HG03097 (cell line): ENCODE measurements around the gene CTRB2.
"Not testable (repeated sequence)": the region's sequence is repeated elsewhere in the genome, so short reads cannot be mapped to it uniquely, and the experiment has no call there.

ENCODE experiments used
- ATAC-seq: cut with Tn5 transposase; IDR thresholded peaks from one replicate; pipeline ENCODE4 v1.9.1; 2021; ENCODE audit not compliant: unreplicated experiment, low FRiP score

CTRB2 gene

DNA sequence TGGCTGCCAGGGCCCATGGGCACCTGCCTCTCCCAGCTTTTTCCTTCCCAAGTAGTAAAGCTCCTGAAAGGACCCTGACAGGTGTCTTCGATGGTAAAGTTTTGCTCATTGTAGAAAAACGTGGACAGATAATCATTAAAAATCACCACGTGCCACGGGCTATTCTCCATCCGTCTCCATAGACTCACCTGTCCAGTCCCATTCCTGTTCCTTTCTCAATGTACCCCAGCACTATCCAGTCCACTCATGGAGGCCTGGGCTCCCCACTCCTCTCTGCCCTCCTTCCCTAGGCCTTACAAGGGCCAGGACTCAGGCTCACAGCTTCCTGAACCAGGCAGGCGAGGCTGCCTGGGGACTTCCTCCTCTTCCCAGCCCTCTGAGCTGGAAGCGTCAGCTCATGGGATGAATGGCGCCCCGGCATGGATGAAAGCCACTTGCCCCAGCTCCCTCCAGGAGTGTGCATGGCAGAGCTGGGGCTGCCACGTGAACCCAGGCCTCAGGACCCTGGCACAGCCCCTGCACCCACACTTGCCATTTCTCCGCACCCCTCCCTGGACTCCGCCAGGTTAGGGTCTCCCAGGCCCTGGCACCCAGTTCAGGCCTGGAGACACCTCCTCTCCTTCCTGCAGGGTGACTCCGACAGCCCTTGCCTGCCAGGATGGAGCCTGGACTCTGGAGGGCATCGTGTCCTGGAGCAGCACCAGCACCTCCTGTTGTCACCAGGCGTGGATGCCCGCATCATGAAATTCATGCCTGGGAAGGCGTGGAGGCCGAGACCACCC lies 20.6 kb upstream of the CTRB2 start:
- no peak for ATAC-seq

DNA sequence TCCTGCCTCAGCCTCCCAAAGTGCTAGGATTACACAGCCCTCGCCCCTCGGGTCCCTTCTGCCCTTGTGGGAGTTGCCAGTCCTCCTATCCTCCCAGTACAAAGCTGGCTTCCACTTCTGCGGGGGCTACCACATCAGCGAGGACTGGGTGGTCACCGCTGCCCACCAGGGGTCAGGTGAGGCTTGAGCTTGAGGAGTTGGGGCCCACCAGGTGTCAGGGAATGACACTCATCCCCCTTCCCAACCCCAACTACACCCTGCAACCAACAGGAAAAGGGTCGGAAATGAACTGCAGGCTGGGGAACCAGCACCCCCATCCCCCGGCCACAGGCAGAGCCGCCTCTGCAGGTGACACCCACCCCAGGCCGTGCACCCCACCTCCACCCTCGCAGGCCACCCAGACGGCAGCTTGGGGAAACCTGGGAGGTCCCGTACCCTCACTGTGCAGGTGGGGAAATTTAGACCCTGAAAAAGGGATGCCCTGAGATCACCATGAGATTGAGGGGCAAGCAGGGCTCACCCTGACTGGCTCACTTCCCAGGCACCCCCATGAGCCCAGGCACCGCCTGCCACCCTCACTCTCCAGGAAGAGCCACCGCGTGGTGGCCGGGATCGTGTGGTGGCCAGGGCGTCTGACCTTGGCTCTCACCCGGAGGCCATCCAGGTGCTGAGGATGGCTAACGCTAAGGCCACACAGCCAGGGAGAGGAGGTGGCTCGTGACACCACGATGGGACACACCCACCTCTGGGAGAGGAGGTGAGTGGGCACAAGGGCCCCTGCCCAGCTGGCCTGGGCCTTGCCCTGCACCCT lies 19.8 kb upstream of the CTRB2 start:
- ATAC-seq: no peak

DNA sequence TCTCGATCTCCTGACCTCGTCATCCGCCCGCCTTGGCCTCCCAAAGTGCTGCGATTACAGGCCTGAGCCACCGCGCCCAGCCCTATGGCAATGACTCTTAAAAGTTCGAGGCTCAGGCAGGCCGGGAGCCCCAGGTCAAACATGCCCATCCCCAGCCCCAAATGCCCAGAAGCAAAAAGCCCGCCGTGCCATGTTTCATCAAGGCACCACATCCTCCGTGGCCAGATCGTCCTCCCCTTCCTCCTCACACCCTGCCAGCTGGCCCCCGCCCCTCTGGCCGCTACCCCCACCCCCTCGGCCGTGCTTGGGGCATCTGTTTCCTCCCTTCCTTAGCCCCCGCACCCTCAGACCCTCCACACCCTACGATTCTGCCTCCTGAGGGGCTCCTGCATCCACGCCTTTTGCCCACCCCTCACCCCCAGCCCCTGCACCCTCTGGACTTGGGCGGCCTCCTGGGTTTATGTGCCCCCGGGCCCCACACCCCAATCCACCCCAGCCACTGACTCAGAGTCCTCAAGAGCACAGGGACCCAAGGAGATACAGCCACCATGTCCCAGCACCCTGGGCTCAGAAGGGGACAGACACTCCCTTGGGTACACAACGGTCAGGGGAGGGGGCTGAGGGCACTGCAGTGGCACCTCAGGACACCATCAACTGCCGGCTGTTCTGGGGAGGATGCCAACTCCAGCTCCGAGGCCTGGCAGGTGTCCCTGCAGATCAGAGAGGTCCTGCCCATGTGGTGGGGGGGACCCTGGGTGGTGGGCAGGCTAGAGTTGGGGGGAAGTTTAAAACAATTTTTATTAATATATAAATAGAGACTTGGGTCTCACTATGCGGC lies 18.9 kb upstream of the CTRB2 start:
- ATAC-seq: no peak

DNA sequence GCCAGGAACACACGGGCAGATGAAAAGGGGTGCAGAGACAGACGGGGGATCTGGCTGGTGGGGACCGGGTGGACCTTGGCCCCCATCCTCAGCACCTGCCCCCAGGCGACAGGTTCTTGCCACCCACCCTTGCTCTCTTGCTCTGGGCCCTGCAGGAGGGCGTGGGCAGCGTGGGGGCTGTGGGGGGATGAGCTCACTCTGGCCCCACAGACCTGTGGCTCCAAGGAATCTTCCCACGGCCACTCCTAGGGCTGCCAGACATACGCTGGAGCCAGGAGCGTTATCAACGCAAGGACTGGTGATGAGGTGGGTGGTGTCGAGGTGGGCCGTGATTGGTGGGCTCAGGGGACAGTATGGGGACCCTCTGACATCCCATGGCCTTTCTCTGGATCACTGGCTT lies 18.1 kb upstream of the CTRB2 start:
- no peak for ATAC-seq

DNA sequence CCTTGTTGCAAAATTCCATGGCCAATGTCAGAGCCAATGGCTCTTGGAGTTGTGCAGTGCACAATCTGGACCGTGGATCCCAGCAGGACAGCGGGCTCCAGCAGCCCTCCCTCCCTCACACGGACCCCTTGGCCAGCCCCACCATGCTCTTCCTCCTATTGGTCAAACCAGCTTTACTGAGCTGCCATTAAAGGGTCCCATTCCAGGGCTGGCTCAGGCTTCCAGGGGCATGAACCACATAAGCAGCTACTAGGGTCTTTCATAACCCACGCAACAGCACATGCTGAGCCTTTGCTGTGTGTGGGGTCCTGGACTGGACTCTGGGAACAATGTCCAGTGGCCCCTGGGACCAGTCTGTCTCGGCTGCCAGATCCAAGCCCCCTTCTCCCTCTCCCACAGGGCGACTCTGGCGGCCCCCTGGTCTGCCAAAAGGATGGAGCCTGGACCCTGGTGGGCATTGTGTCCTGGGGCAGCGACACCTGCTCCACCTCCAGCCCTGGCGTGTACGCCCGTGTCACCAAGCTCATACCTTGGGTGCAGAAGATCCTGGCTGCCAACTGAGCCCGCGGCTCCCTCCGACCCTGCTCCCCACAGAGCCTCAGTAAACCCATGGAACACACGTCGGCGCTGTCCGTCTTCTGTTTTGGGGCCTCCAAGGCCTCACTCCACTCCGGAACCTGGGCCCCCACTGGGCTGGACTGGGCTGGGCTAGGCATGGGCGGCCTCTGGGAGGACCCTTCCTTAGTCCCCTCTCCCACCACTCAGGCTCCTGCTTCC lies 17.5 kb upstream of the CTRB2 start:
- no peak for ATAC-seq

DNA sequence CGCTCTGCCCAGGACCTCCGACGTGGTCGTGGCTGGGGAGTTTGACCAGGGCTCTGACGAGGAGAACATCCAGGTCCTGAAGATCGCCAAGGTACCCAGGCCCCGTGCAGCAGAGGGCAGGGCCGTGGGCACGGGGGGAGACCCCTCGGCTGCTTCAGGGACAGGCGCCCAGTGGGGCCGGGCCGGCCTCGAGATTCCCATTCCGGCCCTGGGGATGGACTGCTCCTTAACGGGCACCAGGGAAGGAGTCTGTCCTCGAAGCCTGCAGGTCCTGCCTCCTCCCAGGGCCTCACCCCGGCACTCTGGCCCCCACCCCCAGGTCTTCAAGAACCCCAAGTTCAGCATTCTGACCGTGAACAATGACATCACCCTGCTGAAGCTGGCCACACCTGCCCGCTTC lies 16.2 kb upstream of the CTRB2 start:
- ATAC-seq: not testable (repeated sequence)

DNA sequence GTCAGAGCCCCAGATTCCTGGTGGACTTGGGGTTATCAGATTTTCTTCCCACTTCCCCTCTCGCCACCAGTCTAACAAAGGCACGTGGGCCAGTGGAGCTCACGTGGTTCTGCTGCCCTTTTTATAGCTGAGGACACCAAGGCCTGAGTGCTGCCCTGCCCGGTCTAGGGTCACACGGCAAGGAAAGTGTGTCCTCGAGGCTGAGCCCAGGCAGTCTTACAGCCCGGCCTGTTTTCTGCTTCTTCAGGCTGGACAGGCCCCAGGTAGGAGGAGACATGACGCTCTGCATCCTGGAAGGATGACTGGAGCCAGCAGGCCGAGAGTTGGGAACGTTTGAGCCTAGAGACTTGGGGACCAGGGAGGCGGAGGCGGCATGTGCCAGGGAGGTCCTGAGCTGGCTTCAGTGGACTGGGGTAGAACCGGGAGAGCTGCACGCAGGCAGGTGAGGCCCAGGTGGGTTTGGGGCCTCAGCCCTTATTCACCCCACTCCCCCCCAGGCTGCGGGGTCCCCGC lies 15.4 kb upstream of the CTRB2 start:
- ATAC-seq: no peak

DNA sequence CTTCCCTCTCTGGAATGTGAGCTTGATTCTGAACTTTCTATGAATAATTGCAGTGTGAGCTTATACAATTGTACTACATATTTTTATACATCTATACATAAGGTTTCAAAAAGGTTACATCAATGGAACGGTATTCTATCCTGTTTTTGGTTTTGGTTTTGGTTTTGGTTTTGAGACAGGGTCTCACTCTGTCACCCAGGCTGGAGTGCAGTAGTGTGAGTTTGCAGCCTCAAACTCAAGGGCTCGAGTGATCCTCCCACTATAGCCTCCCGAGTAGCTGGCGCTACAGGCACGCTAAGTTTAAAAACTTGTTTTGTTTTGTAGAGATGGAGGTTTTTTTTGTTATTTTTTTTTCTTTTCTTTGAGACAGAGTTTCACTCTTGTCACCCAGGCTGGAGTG lies 12.9 kb upstream of the CTRB2 start:
- ATAC-seq: no peak

DNA sequence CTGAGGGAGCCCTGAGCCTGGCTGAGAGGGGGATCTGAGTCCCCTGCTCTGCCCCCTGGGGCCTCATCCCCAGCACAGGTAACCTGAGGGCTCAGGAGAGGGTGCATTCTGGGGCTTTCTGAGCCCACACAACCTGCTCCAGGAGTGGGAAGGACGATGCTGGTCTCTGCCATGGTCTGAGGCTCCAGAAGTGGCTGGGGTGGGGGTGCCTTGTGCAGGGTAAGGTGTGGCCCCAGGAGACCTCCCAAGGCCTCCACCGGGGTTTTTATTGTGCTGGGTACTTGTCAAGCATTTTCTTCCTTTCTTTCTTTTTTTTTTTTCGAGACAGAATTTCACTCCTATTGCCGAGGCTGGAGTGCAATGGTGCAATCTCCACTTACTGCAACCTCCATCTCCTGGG lies 12.1 kb upstream of the CTRB2 start:
- no peak for ATAC-seq

DNA sequence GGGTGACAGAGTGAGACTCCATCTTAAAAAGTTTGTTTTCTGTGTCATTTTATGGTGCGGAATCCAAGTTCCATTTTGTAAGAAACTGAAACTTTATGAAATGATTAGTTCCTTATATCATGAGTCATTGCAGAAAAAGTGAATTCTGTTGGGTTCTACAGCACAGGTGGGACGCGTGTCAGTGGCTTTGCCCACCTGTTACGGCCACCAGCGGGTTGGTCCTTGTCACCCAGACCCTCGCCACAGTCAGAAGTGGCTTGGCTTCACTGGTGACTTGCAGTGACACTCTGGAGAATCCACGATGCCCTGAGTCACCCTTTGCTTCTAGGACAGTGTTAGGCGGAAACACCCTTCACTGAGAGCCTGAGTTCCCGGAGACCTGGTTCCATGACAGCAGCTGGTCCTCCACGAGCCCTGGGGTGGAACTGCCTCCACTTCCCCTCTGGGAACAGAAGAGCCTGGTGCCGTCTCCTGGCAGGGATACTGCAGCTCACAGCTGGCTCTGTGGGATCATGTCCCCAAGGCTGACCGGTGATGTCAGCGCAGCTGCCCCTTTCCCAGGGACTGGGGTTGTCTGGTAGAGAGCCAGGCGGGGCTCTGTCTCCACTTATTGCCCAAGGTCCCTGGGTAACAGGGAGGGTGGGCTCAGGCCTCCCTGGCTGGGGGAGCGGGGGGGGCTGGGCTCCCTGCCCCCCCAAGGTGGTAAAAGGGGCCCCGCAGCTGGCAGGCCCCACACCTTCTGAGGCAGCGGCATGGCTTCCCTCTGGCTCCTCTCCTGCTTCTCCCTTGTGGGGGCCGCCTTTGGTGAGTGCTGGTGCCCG lies 11.5 kb upstream of the CTRB2 start, which contains the start of gene CTRB1:
Gene CTRB1 (plus strand): TSS at position 733 of the 821 bp plus-strand sequence. CDS start 20 bp downstream, at position 753.
- no peak for ATAC-seq

DNA sequence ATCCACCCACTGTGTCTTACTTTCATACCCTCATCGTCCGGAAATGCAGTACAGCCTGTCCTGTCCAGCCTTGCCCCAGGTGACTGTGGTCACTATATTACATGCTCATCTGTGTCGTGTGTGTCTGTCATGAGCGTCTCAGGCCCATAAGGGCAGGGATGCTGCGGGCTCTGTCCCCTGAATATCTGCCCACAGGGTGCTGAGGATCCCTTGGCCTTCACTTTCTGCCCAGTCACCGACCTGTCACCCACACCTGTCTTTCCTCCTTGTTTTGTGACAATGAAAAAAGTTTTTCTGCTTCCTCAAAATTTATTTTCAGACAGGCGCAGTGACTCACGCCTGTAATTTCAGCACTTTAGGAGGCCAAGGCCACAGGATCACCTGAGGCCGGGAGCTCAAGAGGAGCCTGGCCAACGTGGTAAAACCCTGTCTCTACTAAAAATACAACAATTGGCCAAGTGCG lies 10.5 kb upstream of the CTRB2 start:
- no peak for ATAC-seq

DNA sequence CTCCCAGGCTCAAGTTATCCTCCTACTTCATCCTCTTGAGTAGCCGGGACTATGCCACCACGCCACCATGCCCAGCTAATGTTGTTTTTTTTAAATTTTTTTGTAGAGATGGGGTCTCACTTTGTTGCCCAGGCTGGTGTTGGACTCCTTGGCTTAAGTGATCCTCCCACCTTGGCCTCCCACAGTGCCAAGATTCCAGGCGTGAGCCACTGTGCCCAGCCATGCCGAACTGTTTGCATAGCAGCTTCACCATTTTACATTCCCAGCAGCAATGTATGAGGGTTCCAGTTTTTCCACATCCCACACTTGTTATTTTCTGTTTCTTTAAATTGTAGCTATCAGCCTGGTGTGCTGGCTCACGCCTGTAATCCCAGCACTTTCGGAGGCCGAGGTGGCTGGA lies 9.6 kb upstream of the CTRB2 start:
- ATAC-seq: no peak

DNA sequence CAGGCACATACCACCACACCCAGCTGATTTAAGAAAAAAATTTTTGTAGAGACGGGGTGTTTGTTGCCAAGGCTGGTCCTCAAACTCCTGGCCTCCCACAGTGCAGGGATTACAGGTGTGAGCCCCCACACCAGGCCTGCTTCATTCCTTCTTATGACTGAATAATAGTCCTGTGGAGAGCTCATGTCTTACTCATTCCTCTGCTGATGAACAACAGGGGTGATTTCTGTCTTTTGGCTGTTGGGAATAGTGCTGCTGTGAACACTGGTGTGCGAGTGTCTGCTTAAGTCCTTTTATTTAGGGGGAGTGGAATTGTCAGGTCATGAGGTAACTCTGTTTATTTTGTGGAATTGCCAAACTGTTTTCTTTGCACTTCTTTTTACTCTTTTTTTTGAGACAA lies 9.2 kb upstream of the CTRB2 start:
- no peak for ATAC-seq

DNA sequence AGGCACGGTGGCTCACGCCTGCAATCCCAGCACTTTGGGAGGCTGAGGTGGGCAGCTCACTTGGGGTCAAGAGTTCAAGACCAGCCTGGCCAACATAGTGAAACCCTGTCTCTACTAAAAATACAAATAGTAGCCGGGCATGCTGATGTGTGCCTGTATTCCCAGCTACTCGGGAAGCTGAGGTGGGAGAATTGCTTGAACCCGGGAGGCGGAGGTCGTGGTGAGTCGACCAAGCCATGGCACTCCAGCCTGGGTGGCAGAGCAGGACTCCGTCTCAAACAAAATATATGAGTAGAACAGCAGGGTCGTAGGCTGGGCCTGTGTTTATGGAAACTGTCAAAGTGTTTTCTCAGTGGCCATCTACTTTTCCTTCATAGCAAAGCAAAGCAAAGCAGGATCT lies 4.3 kb upstream of the CTRB2 start:
- ATAC-seq: not testable (repeated sequence)

DNA sequence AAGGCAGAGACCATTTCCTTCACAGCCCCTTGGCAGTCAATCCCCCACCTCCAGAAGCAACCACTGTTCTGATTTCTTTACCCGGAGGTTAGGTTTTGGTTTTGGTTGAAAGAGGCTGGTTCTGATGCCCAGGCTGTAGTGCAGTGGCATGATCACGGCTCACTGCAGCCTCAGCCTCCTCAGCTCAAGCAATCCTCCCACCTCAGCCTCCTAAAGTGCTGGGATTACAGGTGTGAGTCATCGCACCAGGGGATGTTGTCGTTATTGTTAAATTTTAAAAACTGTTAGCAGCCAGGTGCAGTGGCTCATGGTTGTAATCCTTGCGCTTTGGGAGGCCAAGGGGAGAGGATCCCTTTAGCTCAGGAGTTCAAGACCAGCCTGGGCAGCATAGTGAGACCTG lies 3.0 kb upstream of the CTRB2 start:
- ATAC-seq: no peak

DNA sequence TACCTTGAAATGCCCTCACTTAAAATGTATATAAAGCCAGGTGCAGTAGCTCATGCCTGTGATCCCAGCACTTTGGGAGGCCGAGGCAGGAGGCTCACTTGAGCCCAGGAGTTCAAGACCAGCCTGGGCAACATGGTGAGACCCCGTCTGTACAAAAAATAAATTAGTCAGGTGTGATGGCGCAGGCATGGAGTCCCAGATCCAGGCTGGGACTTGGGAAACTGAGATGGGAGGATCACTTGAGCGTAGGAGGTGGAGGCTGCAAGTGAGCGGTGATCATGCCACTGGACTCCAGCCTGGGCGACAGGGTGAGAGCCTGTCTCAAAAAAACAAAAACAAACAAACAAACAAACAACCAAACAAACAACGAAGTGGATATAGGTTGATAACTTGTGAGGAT lies 2.6 kb upstream of the CTRB2 start:
- ATAC-seq: not testable (repeated sequence)

DNA sequence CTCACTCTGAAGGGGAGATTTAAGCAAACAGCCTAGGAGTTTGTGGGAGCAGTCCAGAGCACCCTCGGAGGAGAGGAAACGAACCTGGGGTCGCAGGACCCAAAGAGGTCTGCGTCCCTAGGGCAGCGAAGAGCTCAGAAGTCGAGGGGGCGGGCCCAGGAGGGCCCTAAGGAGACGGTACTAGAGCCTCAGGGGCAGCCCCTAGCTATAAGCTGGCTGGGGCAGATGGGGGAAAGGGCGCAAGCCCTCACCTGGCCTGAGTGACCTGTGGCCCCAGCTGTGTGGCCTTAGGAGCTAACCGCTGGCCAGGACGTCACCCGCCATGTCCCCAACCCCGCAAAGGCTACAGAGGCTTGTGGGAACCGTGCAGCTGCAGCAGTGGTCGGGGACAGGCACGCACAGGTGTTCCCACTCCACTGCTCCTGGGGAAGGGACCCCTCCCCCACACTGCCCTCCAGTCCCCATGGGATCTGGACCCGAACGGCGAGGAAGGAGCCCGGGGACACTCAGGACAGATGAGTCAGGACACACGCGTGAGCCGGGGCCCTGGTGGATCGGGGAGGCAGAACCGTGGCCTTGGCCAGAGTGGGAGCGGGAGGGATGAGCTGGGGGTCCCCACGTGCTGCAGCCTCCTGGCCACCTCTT lies 2.0 kb upstream of the CTRB2 start:
- ATAC-seq: no peak

DNA sequence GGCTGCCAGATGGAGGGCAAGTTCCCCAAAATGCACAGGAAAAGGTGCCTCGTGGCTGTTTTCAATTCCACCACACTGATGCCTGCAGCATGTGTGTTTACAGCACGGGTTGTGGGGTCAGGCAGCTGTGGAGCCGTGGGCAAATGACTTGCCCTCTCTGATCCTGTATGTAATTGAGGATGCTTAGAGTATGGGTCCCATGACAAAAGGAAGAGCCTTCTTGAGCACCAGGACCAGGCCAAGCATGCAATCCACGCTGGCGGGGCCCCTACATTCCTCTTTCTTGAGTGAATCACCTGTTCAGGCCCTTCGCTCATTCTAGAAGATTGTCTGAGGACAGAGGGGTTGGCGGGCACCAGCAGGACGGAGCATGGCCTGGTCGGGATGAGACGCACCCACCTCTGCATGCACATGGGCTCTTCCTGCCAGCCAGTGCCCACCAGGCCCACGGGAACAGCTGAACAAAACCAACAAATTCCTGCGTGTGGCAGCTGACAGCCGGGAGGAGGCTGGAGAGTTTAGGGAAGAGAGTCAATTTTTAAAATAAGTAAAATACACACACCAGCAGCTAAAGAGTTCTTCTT lies 1.4 kb upstream of the CTRB2 start:
- ATAC-seq: no peak
